ENCODE measurements around the gene ZFYVE9. TPM values are rescaled to one million over a fixed set of nuclear protein-coding genes. Genes with fewer than 3 reads are reported as not detected.

Gene ZFYVE9
- total RNA-seq, 1 donor from 2014 or later = 25.6 TPM

DNA sequence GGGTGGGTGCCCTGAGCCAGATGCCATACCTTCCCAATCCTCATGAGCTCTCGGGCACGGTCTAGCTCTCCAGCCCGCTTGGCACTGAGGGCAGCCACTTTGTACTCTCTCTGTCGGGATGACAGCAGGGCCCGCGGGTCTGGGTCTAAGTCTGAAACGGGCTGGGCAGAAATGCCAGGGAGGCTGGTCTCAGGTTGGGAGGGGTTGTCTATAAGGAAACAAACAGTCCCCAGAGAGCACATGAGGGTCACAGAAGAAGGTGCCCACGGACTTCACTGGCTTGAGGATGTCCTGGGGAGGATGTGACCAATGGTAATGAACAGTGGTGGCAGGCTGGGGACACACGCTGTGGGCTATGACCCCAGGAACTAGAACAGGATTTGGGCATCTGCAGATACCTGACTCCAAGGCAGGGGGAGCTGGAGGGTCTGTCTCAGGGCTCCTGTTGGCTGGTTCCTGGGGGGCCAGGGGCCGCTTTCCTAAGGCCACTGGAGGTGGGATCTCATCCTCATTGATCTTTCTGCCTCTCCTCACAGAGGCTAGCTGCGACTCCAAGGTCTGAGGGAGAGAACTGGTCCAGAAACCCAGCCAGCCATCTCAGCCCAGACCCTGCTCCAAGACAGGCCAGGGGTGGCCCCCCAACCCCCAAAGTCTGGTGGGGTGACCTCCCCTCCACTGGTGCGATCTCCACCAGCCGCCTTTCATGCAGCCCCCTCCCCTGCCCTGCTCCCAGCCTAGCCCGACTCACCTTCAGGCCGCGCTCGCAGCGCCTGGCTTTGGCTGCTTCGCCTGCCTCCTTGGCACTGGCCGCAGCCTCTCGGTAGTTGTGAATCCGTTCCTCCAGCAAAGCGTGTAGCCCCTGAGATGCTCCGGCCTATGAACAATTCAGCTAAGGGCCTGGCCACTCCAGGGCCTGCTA is 218.0 kb downstream of the ZFYVE9 start:
- Mint-ChIP-seq H3K36me3 (ENCODE audit: unreplicated experiment) (peaks cover 14% of the 10 kb centered on the region), H3K27ac (ENCODE audit: unreplicated experiment) (no peak overlapping the region), H3K9me3 (ENCODE audit: unreplicated experiment) (peaks cover 5% of the 10 kb centered on the region), H3K27me3 (ENCODE audit: unreplicated experiment) (peaks cover 9% of the 10 kb centered on the region), H3K4me3 (ENCODE audit: unreplicated experiment) (no peak overlapping the region), H3K4me1 (ENCODE audit: low read depth, unreplicated experiment) (peaks cover 2% of the 10 kb centered on the region)
- no peak for DNase-seq
- no peak for TF ChIP-seq CTCF (IDR thresholded peaks at IDR 0.05; ENCODE audit: partially characterized antibody, unreplicated experiment)

DNA sequence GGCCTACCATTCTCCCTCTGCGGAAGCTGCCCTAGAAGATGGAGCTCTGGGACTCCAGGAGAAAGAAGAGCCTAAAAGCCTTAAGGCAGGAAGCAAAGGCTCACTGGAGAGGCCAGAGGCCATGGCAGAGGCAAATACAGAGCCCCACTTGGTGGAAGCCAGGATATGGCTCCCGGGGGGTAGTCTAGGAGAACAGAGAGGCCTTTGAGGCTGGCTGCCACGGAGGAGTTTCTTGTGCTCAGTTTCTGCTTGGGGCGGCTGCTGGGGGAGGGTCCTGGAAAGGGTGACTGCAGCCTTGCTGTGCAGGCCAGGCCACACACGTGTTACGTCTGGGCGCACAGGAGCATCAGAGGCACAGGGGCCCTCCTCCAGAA is 218.7 kb downstream of the ZFYVE9 start:
- Mint-ChIP-seq H3K9me3 (ENCODE audit: unreplicated experiment) (peaks cover 8% of the 10 kb centered on the region), H3K4me1 (ENCODE audit: low read depth, unreplicated experiment) (peaks cover 2% of the 10 kb centered on the region), H3K27ac (ENCODE audit: unreplicated experiment) (no peak overlapping the region), H3K36me3 (ENCODE audit: unreplicated experiment) (peaks cover 8% of the 10 kb centered on the region), H3K27me3 (ENCODE audit: unreplicated experiment) (peaks cover 12% of the 10 kb centered on the region), H3K4me3 (ENCODE audit: unreplicated experiment) (no peak overlapping the region)
- DNase-seq = no peak
- no peak for TF ChIP-seq CTCF (IDR thresholded peaks at IDR 0.05; ENCODE audit: partially characterized antibody, unreplicated experiment)

DNA sequence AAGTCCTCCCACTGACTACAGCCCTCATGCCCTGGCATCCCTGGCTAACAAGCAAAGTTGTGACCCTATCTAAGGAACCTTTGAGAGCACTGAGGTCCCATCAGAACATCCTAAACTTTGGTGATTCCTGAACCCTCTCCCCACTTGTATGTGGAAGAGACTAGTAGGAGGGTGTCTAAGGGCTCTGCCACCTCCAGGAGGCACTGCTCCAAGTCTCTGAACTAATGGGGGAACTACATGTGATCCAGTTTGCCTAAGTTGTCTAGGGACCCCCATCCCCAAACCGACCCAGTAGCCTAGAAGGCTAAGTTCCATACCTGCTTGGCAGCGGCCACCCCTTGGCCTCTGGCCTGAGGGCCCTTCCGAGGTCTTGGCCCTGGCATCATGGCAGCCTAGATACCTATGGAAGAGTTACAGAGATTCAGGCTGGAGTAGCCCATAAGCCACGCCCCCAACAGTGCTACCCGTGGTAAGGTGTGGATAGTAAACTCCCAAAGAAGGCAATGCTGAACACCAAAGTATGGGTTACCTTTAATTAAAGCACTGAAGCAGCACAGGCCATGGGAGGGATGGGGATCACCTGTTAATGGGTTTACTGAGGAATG is 222.4 kb downstream of the ZFYVE9 start:
- TF ChIP-seq CTCF (IDR thresholded peaks at IDR 0.05; ENCODE audit: partially characterized antibody, unreplicated experiment) = no peak
- Mint-ChIP-seq H3K4me3 (ENCODE audit: unreplicated experiment) (peak overlapping the region; percentile 99), H3K9me3 (ENCODE audit: unreplicated experiment) (peaks cover 15% of the 10 kb centered on the region), H3K4me1 (ENCODE audit: low read depth, unreplicated experiment) (peaks cover 7% of the 10 kb centered on the region), H3K27me3 (ENCODE audit: unreplicated experiment) (peaks cover 13% of the 10 kb centered on the region), H3K36me3 (ENCODE audit: unreplicated experiment) (peaks cover 6% of the 10 kb centered on the region), H3K27ac (ENCODE audit: unreplicated experiment) (peak overlapping the region; percentile 100)
- DNase-seq = no peak

GRCh38 chr1:52365071-52365745 is 223.3 kb downstream of the ZFYVE9 start:
- peaks cover 6% of the 10 kb centered on the region for H3K36me3 Mint-ChIP-seq (ENCODE audit: unreplicated experiment)
- H3K27ac Mint-ChIP-seq (ENCODE audit: unreplicated experiment) = peak overlapping the region; percentile 100
- H3K4me1 Mint-ChIP-seq (ENCODE audit: low read depth, unreplicated experiment) = peaks cover 7% of the 10 kb centered on the region
- peaks cover 15% of the 10 kb centered on the region for H3K9me3 Mint-ChIP-seq (ENCODE audit: unreplicated experiment)
- H3K27me3 Mint-ChIP-seq (ENCODE audit: unreplicated experiment) = peaks cover 13% of the 10 kb centered on the region
- peak; percentile 36 for DNase-seq
- no peak for TF ChIP-seq CTCF (IDR thresholded peaks at IDR 0.05; ENCODE audit: partially characterized antibody, unreplicated experiment)
- peak overlapping the region; percentile 99 for H3K4me3 Mint-ChIP-seq (ENCODE audit: unreplicated experiment)

Measured in glutamatergic neuron (in vitro differentiated cells).